Esophagus squamous epithelium (tissue), 4 donors: ENCODE results near the gene P2RY6.

Source experiments
- CTCF ChIP-seq, 6 experiments: fragments of 450-650 bp in 4 of 6; fragments of 200-600 bp in 2 of 6; sonication (generic) in 2 of 6; IDR thresholded peaks; one replicate each; pipeline ENCODE4 v1.5.1; 2016 to 2019; ENCODE audit warnings: antibody characterized with exemption in 6 of 6, mild to moderate bottlenecking in 4 of 6, moderate library complexity in 4 of 6
- POLR2A ChIP-seq, 4 donors: fragments of 450-650 bp; IDR thresholded peaks; one replicate each; pipeline ENCODE4 v1.6.1; 2017; ENCODE audit warnings: antibody characterized with exemption in 4 of 4, mild to moderate bottlenecking in 4 of 4, moderate library complexity in 3 of 4

GRCh38 chr11:73288192-73288872 lies 16.2 kb downstream of the P2RY6 start:
- no peak for TF ChIP-seq CTCF (IDR thresholded peaks at IDR 0.05)
- no peak for TF ChIP-seq POLR2A (IDR thresholded peaks at IDR 0.05)
